ENCODE results near the gene OR2J1.
"Not testable (repeated sequence)": the region's sequence is repeated elsewhere in the genome, so short reads cannot be mapped to it uniquely, and the experiment has no call there.

OR2J1 gene

DNA sequence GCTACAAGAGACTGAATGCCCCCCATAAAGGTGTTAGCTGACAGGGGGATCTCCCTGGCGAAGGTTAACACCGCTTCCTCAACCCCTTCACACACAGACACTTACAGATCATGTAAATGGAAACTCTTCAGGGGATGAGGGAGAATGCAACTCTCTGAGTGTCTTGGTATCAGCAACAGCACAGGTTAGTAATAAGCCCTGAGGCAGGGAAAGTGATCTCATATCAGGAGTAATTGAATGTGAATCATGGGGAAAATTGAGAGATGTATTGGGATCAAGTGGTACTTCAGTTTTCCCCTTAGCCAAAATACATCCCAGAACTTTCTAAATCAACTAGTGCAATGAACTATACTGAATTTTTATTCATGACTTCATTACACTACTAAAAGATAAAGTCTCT is 32.4 kb downstream of the OR2J1 start:
- H3K9me3 Mint-ChIP-seq = no peaks in the 10 kb centered on the region
- no peak overlapping the region for H3K4me3 Mint-ChIP-seq
- H3K27ac Mint-ChIP-seq = no peak overlapping the region
- peaks cover 11% of the 10 kb centered on the region for H3K27me3 Mint-ChIP-seq (ENCODE audit: low read depth)
- no peaks in the 10 kb centered on the region for H3K4me1 Mint-ChIP-seq (ENCODE audit: low read depth)
- no peaks in the 10 kb centered on the region for H3K36me3 Mint-ChIP-seq (ENCODE audit: low read depth)
- no peak for DNase-seq (ENCODE audit: low spot score)

DNA sequence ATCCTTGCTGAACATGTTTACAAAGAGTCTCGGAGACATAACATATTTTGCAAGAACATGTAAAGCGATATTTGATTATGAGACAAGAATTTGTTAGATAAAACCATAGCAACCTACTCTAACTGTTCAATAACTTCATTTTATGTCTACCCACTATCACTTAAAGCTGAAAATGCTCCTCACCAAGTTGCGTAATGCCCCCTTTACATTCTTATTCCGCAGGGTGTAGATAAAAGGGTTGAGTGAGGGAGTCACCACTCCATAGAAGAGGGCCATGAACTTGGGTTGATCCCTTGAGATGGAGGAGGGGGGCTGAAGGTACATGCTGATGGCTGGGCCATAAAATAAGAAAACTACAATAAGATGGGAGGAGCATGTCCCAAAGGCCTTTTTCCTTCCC is 38.4 kb downstream of the OR2J1 start:
- DNase-seq (ENCODE audit: low spot score) = no peak
- no peak overlapping the region for H3K4me3 Mint-ChIP-seq
- no peaks in the 10 kb centered on the region for H3K4me1 Mint-ChIP-seq (ENCODE audit: low read depth)
- no peak overlapping the region for H3K27ac Mint-ChIP-seq
- no peaks in the 10 kb centered on the region for H3K9me3 Mint-ChIP-seq
- H3K27me3 Mint-ChIP-seq (ENCODE audit: low read depth) = peaks cover 8% of the 10 kb centered on the region
- no peaks in the 10 kb centered on the region for H3K36me3 Mint-ChIP-seq (ENCODE audit: low read depth)

DNA sequence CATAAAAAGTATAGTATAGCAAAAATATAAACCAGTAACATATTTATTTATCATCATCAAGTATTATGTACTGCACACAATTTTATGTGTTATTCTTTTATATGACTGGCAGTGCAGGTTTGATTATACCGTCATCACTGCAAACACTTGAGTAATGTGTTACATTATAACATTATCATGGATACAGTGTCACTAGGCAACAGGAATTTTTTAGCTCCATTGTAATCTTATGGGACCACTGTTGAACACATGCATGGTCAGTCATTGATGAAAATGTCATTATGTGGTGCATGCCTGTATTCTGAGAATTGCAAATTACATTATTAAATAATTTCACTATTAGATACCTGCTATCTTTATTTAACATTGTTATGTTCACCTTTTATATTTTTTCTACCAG is 42.3 kb downstream of the OR2J1 start:
- Mint-ChIP-seq H3K27me3 (ENCODE audit: low read depth) (no peaks in the 10 kb centered on the region), H3K27ac (no peak overlapping the region), H3K4me3 (no peak overlapping the region), H3K9me3 (no peaks in the 10 kb centered on the region), H3K36me3 (ENCODE audit: low read depth) (no peaks in the 10 kb centered on the region), H3K4me1 (ENCODE audit: low read depth) (no peaks in the 10 kb centered on the region)
- DNase-seq (ENCODE audit: low spot score) = no peak

DNA sequence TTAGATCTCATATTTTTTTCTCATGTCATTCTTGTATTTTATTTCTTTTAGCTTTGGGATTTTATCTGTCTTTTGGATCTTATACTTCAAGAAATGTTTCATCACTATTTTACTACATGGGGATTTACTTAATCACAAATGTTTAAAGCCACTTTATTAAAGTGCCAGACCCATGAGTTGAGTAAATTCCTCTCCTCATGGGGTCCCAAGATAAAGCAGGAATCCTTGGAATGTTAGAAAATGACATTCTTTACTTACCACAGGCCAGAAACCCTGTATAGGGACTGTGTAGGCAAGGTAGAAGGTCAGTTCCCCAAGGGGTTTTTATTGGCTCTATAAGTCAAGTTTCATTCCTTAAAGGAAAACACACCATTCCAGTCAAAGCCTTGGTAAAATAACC is 43.0 kb downstream of the OR2J1 start:
- Mint-ChIP-seq H3K36me3 (ENCODE audit: low read depth) (no peaks in the 10 kb centered on the region), H3K9me3 (no peaks in the 10 kb centered on the region)

DNA sequence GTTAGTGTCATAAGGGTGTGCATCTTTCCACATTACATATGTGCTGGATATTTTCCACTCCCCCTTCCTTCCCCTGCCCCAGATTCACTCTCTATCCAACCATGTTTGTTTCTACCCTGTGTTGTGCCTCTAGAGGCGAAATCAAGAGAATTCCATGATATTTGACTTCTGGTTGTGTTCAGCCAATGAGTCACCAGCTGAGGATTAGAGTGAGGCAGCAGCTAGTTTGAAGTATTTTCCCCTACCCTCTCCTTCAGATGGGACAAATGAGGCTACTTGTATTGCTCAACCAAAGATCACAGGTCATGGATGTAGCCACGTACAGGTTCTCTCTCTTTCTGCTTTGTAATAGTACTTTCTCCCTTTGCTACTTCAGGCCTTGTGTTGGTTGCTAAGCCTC is 46.9 kb downstream of the OR2J1 start:
- Mint-ChIP-seq H3K27ac (no peak overlapping the region), H3K4me3 (no peak overlapping the region), H3K4me1 (ENCODE audit: low read depth) (no peaks in the 10 kb centered on the region), H3K9me3 (no peaks in the 10 kb centered on the region), H3K36me3 (ENCODE audit: low read depth) (no peaks in the 10 kb centered on the region), H3K27me3 (ENCODE audit: low read depth) (no peaks in the 10 kb centered on the region)
- DNase-seq (ENCODE audit: low spot score) = no peak

More for the DNA sequence above, 43.0 kb downstream of the OR2J1 start:
- Mint-ChIP-seq H3K4me3 (no peak overlapping the region), H3K27me3 (ENCODE audit: low read depth) (no peaks in the 10 kb centered on the region), H3K4me1 (ENCODE audit: low read depth) (no peaks in the 10 kb centered on the region), H3K27ac (no peak overlapping the region)
- DNase-seq (ENCODE audit: low spot score) = no peak

DNA sequence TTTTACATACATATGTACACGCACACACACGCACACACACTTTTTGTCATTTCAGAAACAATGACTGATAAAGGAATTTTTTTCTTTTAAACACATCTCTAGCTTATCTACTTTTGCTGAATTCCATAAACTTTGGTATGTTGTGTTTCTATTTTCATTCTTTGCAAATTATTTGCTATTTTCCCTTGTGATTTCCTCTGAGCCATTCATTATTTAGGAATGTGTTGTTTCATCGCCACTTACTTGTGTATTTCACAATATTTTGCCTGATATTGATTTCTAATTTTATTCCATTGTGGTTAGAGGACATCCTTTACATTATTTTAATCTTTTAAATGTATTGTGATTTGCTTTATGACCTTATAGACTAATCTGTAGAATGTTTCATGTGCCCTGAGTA is 47.8 kb downstream of the OR2J1 start:
- H3K36me3 Mint-ChIP-seq (ENCODE audit: low read depth) = no peaks in the 10 kb centered on the region

DNA sequence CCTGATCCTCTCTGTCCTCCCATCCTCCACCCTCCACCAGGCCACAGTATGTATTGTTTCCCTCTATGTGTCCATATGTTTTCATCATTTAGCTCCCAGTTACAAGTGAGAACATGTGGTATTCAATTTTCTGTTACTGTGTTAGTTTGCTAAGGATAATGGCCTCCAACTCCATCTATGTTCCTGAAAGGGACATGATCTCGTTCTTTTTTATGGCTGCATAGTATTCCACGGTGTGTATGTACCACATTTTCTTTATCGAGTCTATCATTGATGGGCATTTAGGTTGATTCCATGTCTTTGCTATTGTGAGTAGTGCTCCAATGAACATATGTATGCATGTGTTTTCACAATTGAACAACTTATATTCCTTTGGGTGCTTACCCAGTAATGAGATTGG is 50.2 kb downstream of the OR2J1 start:
- H3K4me3 Mint-ChIP-seq; DNase-seq (ENCODE audit: low spot score); H3K4me1 Mint-ChIP-seq (ENCODE audit: low read depth); H3K27me3 Mint-ChIP-seq (ENCODE audit: low read depth); H3K36me3 Mint-ChIP-seq (ENCODE audit: low read depth); H3K9me3 Mint-ChIP-seq; H3K27ac Mint-ChIP-seq: not testable (repeated sequence)

More for the DNA sequence above, 47.8 kb downstream of the OR2J1 start:
- no peak for DNase-seq (ENCODE audit: low spot score)
- H3K27me3 Mint-ChIP-seq (ENCODE audit: low read depth) = no peaks in the 10 kb centered on the region
- no peak overlapping the region for H3K4me3 Mint-ChIP-seq
- H3K27ac Mint-ChIP-seq = no peak overlapping the region
- no peaks in the 10 kb centered on the region for H3K4me1 Mint-ChIP-seq (ENCODE audit: low read depth)
- H3K9me3 Mint-ChIP-seq = no peaks in the 10 kb centered on the region

All from T-helper 2 cell treated with Interferon-gamma antibody and Interleukin-4, amounts not matched to agents 5 μg/mL and 100 μg/mL, for 36 hours (primary cell).